Measurements from ENCODE around the gene C7orf33. TPM values are rescaled to one million over a fixed set of nuclear protein-coding genes. Genes with fewer than 3 reads are reported as not detected.
"Not testable (repeated sequence)": the region's sequence is repeated elsewhere in the genome, so short reads cannot be mapped to it uniquely, and the experiment has no call there.

The C7orf33 gene
- total RNA-seq, 1 experiment from 2014 or later: not detected

GRCh38 chr7:148589640-148590039, 926 bp upstream of the C7orf33 start:
- Mint-ChIP-seq H3K4me1 (ENCODE audit: insufficient read depth, unreplicated experiment) (no peaks in the 10 kb centered on the region), H3K4me3 (ENCODE audit: unreplicated experiment) (no peak overlapping the region), H3K9me3 (ENCODE audit: unreplicated experiment) (no peaks in the 10 kb centered on the region), H3K27me3 (ENCODE audit: insufficient read depth, unreplicated experiment) (peaks cover 52% of the 10 kb centered on the region), H3K27ac (ENCODE audit: low read depth, unreplicated experiment) (no peak overlapping the region), H3K36me3 (ENCODE audit: insufficient read depth, unreplicated experiment) (no peaks in the 10 kb centered on the region)
- TF ChIP-seq, protein P1, sequence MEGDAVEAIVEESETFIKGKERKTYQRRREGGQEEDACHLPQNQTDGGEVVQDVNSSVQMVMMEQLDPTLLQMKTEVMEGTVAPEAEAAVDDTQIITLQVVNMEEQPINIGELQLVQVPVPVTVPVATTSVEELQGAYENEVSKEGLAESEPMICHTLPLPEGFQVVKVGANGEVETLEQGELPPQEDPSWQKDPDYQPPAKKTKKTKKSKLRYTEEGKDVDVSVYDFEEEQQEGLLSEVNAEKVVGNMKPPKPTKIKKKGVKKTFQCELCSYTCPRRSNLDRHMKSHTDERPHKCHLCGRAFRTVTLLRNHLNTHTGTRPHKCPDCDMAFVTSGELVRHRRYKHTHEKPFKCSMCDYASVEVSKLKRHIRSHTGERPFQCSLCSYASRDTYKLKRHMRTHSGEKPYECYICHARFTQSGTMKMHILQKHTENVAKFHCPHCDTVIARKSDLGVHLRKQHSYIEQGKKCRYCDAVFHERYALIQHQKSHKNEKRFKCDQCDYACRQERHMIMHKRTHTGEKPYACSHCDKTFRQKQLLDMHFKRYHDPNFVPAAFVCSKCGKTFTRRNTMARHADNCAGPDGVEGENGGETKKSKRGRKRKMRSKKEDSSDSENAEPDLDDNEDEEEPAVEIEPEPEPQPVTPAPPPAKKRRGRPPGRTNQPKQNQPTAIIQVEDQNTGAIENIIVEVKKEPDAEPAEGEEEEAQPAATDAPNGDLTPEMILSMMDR (IDR thresholded peaks at IDR 0.05; ENCODE audit: unreplicated experiment): no peak
- ChIA-PET CTCF (interaction anchor here (0.7 to 1.8 kb wide), 2 partner anchors 14 to 203 kb away, joined by 3 to 8 read pairs; no protein-coding TSS in a partner anchor), POLR2A (interaction anchor here (0.6 kb wide), 1 partner anchor 232 kb away, joined by 3 read pairs; no protein-coding TSS in a partner anchor)
- DNase-seq (ENCODE audit: unreplicated experiment): no peak
- intact Hi-C loops (cut with micrococcal nuclease): no loop called here
- BruUV-seq (replicated peaks): no TSS peak

GRCh38 chr7:148596354-148596753, 5.8 kb downstream of the C7orf33 start:
- POLR2A ChIA-PET; intact Hi-C loops (cut with micrococcal nuclease); H3K27ac Mint-ChIP-seq (ENCODE audit: low read depth, unreplicated experiment); H3K4me1 Mint-ChIP-seq (ENCODE audit: insufficient read depth, unreplicated experiment); DNase-seq (ENCODE audit: unreplicated experiment); H3K4me3 Mint-ChIP-seq (ENCODE audit: unreplicated experiment); H3K36me3 Mint-ChIP-seq (ENCODE audit: insufficient read depth, unreplicated experiment); BruUV-seq (replicated peaks); H3K9me3 Mint-ChIP-seq (ENCODE audit: unreplicated experiment): not testable (repeated sequence)
- CTCF ChIA-PET: interaction anchor here (0.6 kb wide), 1 partner anchor 365 kb away, joined by 5 read pairs; no protein-coding TSS in a partner anchor
- H3K27me3 Mint-ChIP-seq (ENCODE audit: insufficient read depth, unreplicated experiment): peaks cover 12% of the 10 kb centered on the region

DNA sequence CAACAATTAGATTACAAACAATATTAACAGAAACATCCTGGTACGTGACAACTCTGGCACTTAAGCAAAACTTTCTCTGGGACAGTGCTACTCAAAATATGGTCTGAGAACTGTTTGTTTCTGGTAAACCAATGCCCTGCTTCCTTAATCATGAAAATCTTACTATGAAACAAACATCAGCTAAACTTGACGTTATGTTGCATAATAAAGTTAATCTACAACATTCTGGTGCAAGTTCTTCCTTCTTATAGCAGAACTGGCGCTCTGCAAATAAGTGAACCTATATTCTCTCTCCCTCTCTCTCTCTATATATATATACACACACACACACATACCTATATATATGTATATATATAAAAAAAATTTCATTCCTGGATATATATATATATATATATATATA, 7.8 kb downstream of the C7orf33 start:
- TF ChIP-seq, protein P1 (IDR thresholded peaks at IDR 0.05; ENCODE audit: unreplicated experiment): no peak
- Mint-ChIP-seq H3K27me3 (ENCODE audit: insufficient read depth, unreplicated experiment) (peaks cover 11% of the 10 kb centered on the region), H3K4me3 (ENCODE audit: unreplicated experiment) (no peak overlapping the region), H3K36me3 (ENCODE audit: insufficient read depth, unreplicated experiment) (peaks cover 6% of the 10 kb centered on the region), H3K4me1 (ENCODE audit: insufficient read depth, unreplicated experiment) (no peaks in the 10 kb centered on the region), H3K9me3 (ENCODE audit: unreplicated experiment) (peaks cover 3% of the 10 kb centered on the region), H3K27ac (ENCODE audit: low read depth, unreplicated experiment) (no peak overlapping the region)
- intact Hi-C loops (cut with micrococcal nuclease): no loop called here
- POLR2A ChIA-PET: no interaction called here
- DNase-seq (ENCODE audit: unreplicated experiment): no peak
- CTCF ChIA-PET: interaction anchor here (0.6 kb wide), 1 partner anchor 363 kb away, joined by 4 read pairs; no protein-coding TSS in a partner anchor
- no TSS peak for BruUV-seq (replicated peaks)

GRCh38 chr7:148605350-148605749, 14.8 kb downstream of the C7orf33 start:
- TF ChIP-seq, protein P1 (IDR thresholded peaks at IDR 0.05; ENCODE audit: unreplicated experiment): no peak
- Mint-ChIP-seq H3K36me3 (ENCODE audit: insufficient read depth, unreplicated experiment) (no peaks in the 10 kb centered on the region), H3K4me1 (ENCODE audit: insufficient read depth, unreplicated experiment) (no peaks in the 10 kb centered on the region), H3K4me3 (ENCODE audit: unreplicated experiment) (no peak overlapping the region), H3K27ac (ENCODE audit: low read depth, unreplicated experiment) (no peak overlapping the region), H3K27me3 (ENCODE audit: insufficient read depth, unreplicated experiment) (peaks cover 47% of the 10 kb centered on the region), H3K9me3 (ENCODE audit: unreplicated experiment) (peaks cover 13% of the 10 kb centered on the region)
- ChIA-PET CTCF (interaction anchor here (0.5 to 1.0 kb wide), 2 partner anchors 30 to 44 kb away, joined by 3 to 5 read pairs; no protein-coding TSS in a partner anchor), POLR2A (interaction anchor here (0.5 kb wide), 1 partner anchor 14 kb away, joined by 3 read pairs; no protein-coding TSS in a partner anchor)
- intact Hi-C loops (cut with micrococcal nuclease): no loop called here
- no TSS peak for BruUV-seq (replicated peaks)
- no peak for DNase-seq (ENCODE audit: unreplicated experiment)

All from MCF 10A (cell line).